GM18907 (cell line): Measurements from ENCODE around the gene TTC22.

Source experiments
- ATAC-seq: cut with Tn5 transposase; IDR thresholded peaks from one replicate; pipeline ENCODE4 v1.9.1; 2021; ENCODE audit warnings: mild to moderate bottlenecking, moderate library complexity; ENCODE audit not compliant: unreplicated experiment

The TTC22 gene

DNA sequence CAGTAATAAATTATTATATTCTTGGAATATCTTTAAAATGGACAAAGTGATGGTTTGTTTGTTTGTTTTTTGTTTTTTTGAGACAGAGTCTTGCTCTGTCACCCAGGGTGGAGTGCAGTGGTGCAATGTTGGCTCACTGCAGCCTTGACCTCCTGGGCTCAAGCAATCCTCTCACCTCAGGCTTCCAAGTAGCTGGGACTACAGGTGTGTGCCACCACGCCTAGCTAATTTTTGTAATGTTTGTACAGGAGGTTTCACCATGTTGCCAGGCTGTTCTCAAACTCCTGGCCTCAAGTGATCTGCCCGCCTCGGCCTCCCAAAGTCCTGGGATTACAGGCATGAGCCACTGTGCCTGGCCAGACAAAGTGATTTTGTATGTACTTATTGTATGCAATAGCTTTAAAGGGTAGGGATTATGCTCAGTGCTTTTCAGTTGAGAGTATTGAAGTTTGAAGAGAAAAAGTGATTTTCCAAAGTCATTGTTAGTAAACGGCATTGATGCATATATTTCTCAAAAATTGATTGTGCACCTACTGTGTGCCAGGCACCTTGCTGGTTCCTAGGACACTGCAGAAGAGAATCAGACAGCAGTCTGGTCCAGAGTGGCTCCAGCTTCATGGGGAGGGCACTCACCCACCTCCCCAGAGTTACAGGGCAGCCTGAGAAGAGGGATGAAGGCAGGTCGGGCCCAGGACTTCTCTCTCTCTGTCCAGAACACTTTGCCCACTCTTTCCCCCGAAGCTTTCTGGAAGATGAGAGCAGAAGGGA is 34.2 kb upstream of the TTC22 start:
- no peak for ATAC-seq

DNA sequence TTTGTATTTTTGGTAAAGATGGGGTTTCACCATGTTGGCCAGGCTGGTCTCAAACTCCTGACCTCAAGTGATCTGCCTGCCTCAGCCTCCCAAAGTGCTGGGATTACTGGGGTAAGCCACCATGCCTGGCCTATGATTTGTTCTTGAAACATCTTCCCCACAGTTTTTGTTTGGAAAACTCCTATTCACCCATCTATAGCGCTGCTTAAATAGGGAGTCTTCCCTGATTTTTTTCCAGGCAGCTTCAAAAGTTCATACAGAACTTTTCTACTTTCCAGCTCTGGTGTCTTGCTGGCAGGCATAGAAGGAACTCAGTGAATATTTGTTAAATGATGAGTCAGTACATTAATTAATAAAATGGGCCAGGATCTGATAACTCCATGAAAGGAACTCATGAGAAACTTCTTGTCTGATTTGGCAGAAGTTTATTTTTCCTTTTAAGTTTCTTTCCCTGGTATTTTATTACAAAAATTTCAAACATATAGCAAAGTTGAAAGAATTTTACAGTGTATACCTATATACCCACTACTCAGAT is 33.0 kb upstream of the TTC22 start:
- no peak for ATAC-seq

DNA sequence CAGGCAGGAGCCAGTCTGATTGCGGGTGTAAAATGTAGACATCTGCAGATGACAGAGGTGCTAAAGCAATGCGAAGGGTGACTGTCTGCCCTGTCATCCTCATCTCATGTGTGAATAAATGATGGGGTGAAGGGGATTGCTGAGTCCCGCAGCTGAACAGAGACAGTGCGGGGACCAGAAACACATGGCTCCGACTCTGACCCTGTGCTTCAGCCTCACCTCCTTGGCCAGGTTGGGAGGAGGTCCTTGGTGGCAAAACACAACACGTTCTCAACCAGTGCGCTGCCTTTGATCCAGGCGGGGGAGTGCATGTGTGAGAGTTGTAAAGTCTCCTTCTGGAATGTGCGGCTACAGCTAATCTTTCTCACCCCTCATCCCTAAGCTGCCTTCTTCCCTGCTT is 32.0 kb upstream of the TTC22 start:
- ATAC-seq, result no peak

DNA sequence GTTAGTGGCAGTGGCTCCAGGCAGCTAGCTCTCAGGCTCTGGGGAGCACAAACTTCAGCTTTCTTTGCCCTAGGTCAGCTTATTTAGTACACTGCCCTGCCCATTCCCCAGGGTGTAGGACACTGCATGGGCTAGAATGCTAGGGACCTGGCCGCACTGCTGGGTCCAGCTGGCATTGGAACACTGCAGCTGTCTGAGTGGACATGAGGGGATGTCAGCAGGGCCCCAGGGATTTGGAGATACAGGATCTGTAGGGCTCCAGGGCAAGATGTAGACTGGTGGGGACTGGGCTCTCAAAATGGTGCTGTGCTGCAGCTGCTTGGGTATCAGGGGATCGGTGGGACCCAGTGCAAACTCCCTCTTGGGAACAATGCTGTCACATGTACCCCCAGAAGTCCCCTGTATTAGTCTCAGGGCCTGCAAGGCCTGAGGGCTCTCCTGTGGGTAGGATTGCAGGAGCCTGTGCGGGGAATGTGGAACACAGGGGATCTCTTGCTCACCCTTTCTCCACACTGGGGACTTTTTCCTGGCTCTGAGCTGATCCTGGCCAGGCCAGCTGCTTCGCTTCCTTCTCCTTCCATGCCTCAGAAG is 25.2 kb upstream of the TTC22 start:
- ATAC-seq, result no peak

DNA sequence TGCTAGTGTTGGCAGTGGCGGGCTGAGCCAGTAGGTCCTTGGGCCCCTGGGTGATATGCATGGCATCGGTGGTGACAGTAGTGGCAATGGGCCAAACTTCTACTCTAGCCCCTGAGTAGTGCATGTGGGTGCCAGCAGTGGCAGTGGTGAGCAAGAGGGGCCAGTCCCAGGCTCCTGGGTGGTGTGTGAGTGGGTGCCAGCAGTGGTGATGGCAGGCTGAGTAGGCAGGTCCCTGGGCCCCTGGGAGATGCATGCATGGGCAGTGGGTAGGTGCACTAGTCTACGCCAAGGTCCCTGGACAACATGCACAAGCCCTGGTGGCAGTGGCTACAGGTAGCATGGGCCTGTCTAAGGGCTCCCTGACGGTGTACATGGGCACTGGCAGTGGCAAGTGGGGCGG is 24.6 kb upstream of the TTC22 start:
- ATAC-seq, result no peak

DNA sequence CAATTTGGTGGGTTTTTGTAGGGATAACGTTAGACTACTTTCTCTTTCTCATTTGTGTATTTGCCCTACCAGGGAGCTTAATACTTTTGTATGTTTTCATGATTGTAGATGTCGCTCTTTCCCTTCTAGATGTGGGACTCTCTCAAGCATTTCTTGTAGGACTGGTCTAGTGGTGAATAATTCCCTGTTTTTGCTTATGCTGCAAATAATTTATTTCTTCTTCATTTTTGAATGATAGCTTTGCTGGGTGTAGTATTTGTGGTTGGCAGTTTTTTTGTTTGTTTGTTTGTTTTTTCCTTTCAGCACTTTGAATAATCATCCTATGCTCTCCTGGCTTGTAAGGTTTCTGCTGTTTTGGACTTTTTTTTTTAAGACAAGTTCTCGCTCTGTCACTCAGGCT is 22.5 kb upstream of the TTC22 start:
- no peak for ATAC-seq

DNA sequence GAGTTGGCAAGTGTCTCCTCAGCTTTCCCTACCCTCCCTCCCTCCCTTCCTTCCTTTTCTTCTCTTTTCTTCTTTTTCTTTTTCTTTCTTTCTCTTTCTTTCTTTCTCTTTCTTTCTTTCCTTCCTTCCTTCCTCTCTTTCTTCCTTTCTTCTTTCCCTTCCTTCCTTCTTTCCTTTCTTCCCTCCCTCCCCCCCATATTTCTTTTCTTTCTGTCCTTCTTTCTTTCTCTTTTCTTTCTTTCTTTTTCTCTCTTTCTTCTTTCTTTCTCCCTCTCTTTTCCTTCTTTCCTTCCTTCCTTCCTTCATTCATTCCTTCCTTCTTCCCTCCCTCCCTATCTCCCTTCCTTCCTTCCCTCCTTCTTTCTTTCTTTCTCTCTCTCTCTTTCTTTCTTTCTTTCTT is 18.6 kb upstream of the TTC22 start:
- ATAC-seq, result no peak

DNA sequence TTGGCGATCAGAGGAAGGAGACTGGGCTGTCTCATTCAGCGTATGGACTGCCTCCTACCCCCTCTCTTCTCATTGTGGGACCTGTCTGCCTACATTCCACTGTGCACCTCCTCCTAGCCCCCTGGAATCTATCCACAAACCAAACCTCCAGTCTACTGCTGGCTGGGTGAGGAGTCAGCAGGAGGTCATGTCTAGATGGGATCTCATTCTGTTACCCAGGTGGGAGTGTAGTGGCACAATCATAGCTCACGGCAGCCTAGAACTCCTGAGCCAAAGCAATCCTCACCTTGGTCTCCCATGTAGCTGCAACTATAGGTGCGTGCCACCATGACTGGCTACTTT is 18.0 kb upstream of the TTC22 start:
- ATAC-seq, result no peak

DNA sequence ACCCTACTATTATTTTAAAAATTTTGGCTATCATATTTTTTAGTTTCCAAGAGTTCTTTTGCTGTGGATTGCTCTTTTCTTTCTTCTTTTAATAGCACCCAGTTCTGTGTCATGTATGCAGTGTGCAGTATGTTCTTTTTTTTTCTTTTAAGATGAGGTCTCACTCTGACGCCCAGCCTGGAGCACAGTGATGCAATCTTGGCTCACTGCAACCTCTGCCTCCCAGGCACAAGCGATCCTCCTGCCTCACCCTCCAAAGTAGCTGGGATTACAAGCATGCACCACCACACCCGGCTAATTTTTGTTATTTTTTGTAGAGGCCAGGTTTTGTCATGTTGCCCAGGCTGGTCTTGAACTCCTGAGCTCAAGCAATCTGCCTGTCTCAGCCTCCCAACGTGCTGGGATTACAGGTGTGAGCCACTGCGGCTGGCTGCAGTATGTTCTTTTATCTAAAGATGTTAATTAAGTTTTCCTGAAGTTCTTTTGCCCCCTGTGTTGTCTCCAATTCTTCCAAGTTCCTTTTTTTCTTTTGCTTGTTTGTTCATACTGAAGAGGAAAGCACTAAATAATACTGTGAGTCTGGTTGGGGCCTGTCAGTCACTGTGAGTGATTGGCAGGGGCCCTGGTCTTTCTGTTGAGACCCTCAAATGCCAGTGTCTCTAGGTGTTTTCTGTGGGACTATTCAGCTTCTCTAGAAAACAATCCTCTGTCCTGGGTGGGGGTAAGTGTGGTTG is 17.5 kb upstream of the TTC22 start:
- ATAC-seq, result no peak

DNA sequence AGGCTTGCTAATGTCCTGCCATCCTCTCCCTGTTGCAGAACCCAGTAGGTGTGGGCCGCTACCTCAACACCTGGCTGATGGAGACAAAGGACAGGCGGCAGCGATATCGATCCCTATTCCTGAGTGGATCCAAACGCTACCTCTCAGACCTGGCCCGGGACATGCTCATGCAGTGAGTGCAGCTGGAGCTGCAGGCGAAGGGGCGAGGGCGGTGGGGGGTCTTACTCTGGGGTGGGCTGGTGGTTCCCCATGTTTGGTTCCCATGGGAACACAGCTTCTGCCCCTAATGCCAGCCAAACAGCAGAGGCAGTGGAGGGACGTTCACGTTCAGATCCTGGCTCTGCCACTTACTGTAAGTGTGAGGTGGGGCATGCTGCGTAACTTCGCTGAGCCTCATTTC is 15.8 kb upstream of the TTC22 start:
- ATAC-seq, result no peak

DNA sequence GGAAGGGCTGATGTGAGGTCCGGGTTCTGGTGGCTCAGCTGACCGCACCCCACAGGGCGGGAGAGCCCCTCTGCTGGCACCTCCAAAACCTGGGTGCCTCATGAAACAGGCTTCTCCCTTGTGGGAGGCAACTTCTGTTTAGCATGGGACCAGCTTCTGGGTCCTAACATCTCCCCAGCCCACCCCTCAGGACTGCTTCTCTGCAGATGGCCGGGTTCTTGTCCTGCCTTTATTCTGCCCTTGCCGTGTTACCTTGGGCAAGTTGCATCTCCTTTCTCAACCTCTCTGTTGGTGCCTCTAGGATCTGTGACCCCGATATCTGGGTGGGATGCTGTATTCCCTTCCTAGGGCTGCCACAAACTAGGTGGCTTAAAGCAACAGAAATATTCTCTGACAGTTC is 15.0 kb upstream of the TTC22 start:
- no peak for ATAC-seq

DNA sequence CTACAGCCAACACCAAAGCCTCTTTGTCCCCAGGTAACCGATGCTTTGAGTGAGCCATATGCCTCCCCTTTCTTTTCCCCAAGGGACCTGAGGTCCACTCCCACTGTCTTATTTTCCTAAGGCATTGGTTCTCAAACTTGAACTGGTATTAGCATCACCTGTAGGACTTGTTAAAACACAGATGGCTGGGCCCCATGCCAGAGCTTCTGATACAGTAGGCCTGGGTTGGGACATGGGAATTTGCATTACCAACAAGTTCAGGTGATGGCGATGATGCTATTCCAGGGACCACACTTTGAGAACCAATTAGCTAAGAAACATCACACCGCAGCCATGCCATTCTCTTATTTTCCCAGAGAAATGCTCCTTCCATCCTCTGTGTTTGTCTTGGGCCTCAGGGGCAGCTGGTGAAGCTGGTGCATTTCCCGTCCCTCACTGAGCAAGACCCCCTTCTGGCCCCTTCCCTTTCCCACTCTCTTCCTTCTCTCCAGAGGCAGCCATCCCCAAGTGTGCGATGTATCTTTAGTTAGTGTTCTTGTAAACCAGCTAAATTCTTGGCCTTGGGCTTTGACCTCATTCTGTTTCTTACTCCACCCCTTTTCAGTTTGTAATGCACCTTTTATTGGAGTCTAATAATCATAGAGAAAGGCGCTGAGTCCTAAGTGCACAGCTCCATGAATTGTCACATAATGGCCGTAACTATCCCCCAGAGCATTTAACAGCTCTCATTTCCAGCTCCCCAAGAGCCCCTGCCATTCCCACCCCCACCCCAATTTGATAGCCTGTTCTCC is 14.2 kb upstream of the TTC22 start:
- no peak for ATAC-seq

DNA sequence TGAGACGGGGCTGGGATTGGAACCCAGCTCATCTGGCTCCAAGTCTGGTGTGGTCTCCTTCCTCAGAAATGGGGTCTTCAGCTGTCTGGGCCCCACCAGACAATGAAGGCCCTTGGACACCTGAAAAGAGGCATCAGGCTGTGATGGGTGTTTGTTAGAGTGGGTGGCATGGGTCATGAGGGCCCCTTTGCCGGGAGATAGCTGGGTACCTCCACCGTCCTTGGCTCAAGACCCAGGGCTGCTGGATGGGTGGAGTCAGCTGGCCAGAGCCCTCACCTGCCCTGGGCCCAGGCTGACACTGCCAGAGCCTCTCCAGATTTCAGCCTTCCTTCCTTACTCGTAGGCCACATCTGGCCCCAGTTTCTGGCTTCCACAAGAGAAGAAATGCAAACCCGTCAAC is 13.4 kb upstream of the TTC22 start:
- no peak for ATAC-seq

DNA sequence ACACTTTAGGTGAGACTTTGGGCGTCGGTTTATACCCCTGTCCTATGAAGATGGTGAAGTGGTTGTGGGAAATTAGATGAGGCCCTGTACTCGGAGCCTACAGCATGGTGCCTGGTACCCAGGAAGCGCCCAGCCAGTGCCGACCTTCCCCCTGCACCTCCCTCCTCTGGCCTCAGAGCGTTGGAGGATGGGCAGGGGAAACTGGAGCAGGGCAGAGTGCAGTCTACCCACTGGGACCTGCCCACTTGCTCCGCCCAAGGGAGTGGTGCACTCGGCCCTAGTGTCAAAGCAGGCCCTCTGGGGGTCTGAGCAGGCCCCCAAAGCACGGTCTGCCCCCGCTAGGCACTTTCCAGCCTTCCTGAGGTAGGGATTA is 13.0 kb upstream of the TTC22 start:
- ATAC-seq, result no peak

DNA sequence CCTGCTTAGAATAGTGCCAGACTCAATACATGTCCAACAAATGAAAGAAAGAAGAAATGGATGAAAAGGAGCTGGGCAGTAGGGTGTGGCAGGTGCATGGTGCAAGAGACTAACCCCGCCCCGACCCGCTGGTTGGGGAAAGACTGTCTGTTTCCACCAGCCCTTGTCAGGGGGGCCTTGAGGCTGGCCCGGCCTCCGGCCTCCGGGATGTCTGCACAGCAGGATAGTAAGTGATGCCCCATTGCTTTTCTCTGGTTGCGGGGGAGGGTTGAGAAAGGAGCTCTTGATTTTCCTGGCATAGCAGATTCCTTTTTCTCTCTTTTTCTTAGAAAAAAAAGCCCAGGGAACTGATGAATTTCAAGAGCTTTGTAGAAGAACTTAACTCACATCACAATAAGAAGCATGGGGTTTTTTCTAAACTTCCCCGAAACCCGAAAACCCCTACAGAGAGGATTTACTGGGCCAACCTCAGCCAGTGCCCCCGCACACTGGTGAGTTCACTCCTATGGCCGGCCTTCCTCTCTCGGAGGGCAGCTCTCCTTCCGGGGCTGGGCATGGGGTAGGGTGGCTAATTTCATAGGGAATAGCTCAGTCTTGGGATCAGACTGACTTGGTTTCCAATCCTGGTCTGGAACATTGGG is 12.5 kb upstream of the TTC22 start:
- ATAC-seq, result no peak

DNA sequence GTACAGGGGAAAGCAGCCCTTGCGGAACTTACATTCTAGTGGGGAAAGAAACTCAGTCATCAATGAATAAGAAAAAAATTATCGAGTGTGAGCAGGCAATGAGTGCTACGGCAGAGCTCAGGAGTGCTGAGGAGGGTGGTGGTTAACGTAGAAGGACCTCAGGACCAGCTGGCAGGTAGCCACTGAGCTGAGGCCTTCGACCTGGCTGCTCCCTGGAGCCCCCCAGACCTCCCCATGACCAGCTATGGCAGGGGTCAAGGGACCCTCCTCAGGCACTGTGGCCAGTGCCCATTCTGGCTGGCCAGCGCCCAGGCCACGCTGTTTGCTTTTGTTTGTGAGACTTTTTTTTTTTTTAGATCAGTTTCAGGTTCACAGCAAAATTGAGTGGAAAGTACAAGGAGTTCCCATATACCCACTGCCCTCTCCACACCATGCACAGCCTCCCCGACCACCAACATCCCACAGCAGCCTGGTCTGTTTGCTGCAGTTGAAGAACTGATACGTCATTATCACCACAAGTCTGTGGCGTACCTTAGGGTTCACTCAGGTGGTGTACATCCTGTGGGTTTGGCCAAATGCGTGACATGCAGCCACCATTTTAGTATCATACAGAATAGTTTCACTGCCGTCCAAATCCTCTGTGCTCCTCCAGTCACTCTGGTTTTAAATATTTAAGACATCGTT is 11.8 kb upstream of the TTC22 start:
- no peak for ATAC-seq

DNA sequence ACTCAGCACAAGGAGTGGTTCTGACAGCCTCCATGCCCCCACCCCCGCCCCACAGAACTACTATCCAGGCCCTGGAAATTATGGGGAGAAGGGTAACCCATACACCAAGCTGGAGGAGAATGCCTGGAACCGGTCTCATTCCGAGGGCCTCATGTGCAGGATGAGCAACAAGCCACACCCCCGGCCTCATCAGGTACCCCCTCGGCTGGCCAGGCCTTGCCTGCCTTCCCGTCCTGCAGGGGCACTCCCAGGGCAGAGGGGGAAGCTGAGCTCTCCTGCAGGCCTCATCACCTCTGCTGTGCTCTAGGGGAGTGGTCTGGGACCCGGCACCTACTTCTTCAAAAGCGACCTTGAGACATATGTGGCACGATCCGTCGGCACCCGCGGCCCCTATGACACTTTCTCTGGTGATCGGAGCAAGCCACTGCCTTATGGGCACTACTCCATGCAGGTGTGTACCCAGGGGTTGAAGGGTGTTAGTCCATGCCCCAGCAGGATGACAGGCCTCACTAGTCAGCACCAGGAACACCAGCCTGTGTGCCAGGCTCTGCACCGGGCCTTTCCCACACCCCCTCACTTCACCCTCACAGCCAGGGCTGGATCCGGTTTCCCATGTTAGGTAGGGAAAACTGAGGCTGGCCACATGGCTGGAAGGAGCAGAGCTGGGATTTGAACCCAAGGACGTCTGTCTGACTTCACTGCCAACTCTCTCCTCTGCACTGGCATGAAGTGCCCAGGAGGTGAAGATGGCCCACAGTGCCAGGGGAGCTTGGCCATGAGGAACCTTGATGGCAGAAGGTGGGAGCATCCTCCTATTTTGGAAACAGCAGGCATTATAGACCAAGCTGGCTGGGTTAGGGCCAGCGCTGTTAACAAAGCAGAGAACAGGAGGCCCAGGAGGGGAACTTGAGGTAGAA is 10.9 kb upstream of the TTC22 start:
- ATAC-seq, result no peak

DNA sequence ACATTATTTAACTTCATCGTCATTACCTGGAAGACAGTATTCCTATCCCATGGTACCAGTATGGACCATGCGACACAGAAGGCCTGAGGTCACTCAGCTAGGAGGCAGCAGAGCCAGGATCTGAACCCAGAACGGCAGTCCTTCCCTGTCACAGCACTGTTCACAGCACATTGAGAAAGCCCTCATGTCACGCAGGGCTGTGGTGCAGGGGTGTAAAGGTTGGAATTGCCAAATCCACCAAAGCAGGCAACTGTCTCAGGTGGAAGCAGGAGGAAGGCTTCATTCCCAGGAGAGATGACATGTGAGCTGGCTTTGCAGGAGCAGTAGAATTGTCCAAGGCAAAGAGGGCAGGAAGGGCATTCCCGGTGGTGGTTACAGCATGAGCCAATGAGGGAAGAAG is 9.9 kb upstream of the TTC22 start:
- ATAC-seq, result no peak
